HepG2 (cell line): ENCODE measurements around the gene LDLRAD4. TPM values are rescaled to one million over a fixed set of nuclear protein-coding genes. Genes with fewer than 3 reads are reported as not detected.

ENCODE experiments used
- ATAC-seq: fragments of 200-7000 bp; cut with Tn5 transposase; 3 replicates; pipeline ENCODE4 v1.9.1; 2020; ENCODE audit warnings: mild to moderate bottlenecking, moderate library complexity
- BruUV-seq: library from RNA; stranded (reverse); fragments of 400-500 nt; replicated peaks from 2 replicates; lab custom pipeline; 2021; lab: Mats Ljungman, UMichigan
- CTCF ChIA-PET: fragments of 300-600 bp; formaldehyde crosslinking; extraction: SDS; loops from one replicate; lab custom pipeline; 2021; ENCODE audit warnings: low total read pairs, inconsistent platforms, low intra/inter-chr PET ratio; lab: Yijun Ruan, JAX
- POLR2A ChIA-PET: fragments of 350-600 bp; sonication (Branson Sonifier 250); formaldehyde crosslinking; loops from one replicate; lab custom pipeline; 2020; ENCODE audit warnings: antibody characterized with exemption, inconsistent platforms; lab: Yijun Ruan, JAX
- DNase-seq: peaks from one replicate; pipeline ENCODE4 v3.0.0-alpha.2; 2015; ENCODE audit warnings: low spot score
- FAIRE-seq: peaks from 3 replicates; lab custom pipeline; 2011; peaks lifted over from hg19 to GRCh38; lab: Jason Lieb, UNC
- H2AFZ ChIP-seq: one replicate; pipeline ENCODE4 v1.6.1; 2011; ENCODE audit warnings: low read length, inconsistent platforms
- H3K27ac ChIP-seq: fragments of 300-600 bp; 3 replicates; pipeline ENCODE4 v1.8.0; 2011; ENCODE audit warnings: mixed run types, mild to moderate bottlenecking, mixed read lengths, low read length, inconsistent platforms; ENCODE audit not compliant: insufficient read depth; ENCODE audit errors: extremely low read length
- H3K27me3 ChIP-seq, 2 experiments: fragments of 200-600 bp in 1 of 2; 2 replicates in 1 of 2; 3 replicates in 1 of 2; pipeline versions ENCODE4 v1.6.0 to v1.8.0; 2011; ENCODE audit warnings: low read length in 2 of 2, mild to moderate bottlenecking in 2 of 2, moderate library complexity in 2 of 2, inconsistent platforms in 1 of 2; ENCODE audit not compliant: insufficient read depth in 2 of 2, control insufficient read depth in 1 of 2
- H3K36me3 ChIP-seq, 2 experiments: fragments of 200-600 bp in 1 of 2; replicated peaks in 1 of 2; 2 replicates in 1 of 2; 3 replicates in 1 of 2; pipeline versions ENCODE4 v1.5.1 to v1.8.0; 2011; ENCODE audit warnings: low read length in 2 of 2, inconsistent platforms in 1 of 2; ENCODE audit not compliant: insufficient read depth in 2 of 2, control insufficient read depth in 1 of 2
- H3K4me1 ChIP-seq: 2 replicates; pipeline ENCODE4 v1.5.1; 2012; ENCODE audit warnings: low read length, inconsistent platforms; ENCODE audit not compliant: insufficient read depth
- H3K4me2 ChIP-seq: 2 replicates; pipeline ENCODE4 v1.6.0; 2011; ENCODE audit warnings: low read depth, low read length, inconsistent platforms
- H3K4me3 ChIP-seq, 3 experiments: fragments of 200-600 bp in 1 of 3; sonication (generic), shearing (Covaris generic) in 1 of 3; replicated peaks in 1 of 3; 2 replicates each; pipeline ENCODE4 v1.5.1; 2011 to 2016; ENCODE audit warnings: low read length in 3 of 3, inconsistent platforms in 2 of 3, low read depth in 2 of 3, mild to moderate bottlenecking in 2 of 3, control low read depth in 1 of 3, mixed read lengths in 1 of 3; ENCODE audit not compliant: insufficient read depth in 1 of 3
- H3K79me2 ChIP-seq: one replicate; pipeline ENCODE4 v1.6.1; 2011; ENCODE audit warnings: low read length, inconsistent platforms; ENCODE audit not compliant: insufficient read depth
- H3K9ac ChIP-seq: 2 replicates; pipeline ENCODE4 v1.6.0; 2011; ENCODE audit warnings: mild to moderate bottlenecking, low read depth, low read length, inconsistent platforms; ENCODE audit not compliant: insufficient read depth
- H3K9me3 ChIP-seq: 2 replicates; pipeline ENCODE4 v1.5.1; 2012; ENCODE audit warnings: mild to moderate bottlenecking, low read length
- H4K20me1 ChIP-seq: 2 replicates; pipeline ENCODE4 v1.6.0; 2011; ENCODE audit warnings: inconsistent platforms, mild to moderate bottlenecking, low read length, moderate library complexity; ENCODE audit not compliant: insufficient read depth
- CEBPG ChIP-seq: IDR thresholded peaks from 2 replicates; pipeline ENCODE4 v1.6.1; 2016
- SALL2 ChIP-seq: sonication (generic); formaldehyde crosslinking; IDR thresholded peaks from 2 replicates; pipeline ENCODE4 v1.8.1; 2023; ENCODE audit warnings: mild to moderate bottlenecking, missing genetic modification reagents, inconsistent platforms
- SMC3 ChIP-seq: IDR thresholded peaks from 2 replicates; pipeline ENCODE4 v1.6.1; 2011; ENCODE audit warnings: low read length, improper control_type of control experiment
- SNAPC4 ChIP-seq: sonication (generic); formaldehyde crosslinking; IDR thresholded peaks from 2 replicates; pipeline ENCODE4 v1.4.0; 2020; ENCODE audit warnings: mild to moderate bottlenecking, missing genetic modification reagents
- ZBTB2 ChIP-seq: sonication (generic); formaldehyde crosslinking; IDR thresholded peaks from 2 replicates; pipeline ENCODE4 v1.8.0; 2022; ENCODE audit warnings: low read depth, missing genetic modification reagents
- ZFAT ChIP-seq: sonication (generic); formaldehyde crosslinking; conservative IDR thresholded peaks from 2 replicates; pipeline ENCODE4 v1.8.1; 2023; ENCODE audit warnings: missing genetic modification reagents, inconsistent platforms
- ZMAT3 ChIP-seq: sonication (generic); formaldehyde crosslinking; conservative IDR thresholded peaks from 2 replicates; pipeline ENCODE4 v1.7.0; 2021; ENCODE audit warnings: missing genetic modification reagents
- ZNF205 ChIP-seq: IDR thresholded peaks from 2 replicates; pipeline ENCODE4 v1.6.1; 2018; ENCODE audit warnings: missing biosample characterization, missing genetic modification reagents
- ZNF430 ChIP-seq: sonication (generic); formaldehyde crosslinking; IDR thresholded peaks from 2 replicates; pipeline ENCODE4 v1.9.0; 2021; ENCODE audit warnings: mild to moderate bottlenecking, missing genetic modification reagents
- ZNF598 ChIP-seq: sonication (generic); formaldehyde crosslinking; IDR thresholded peaks from 2 replicates; pipeline ENCODE4 v1.5.1; 2020; ENCODE audit warnings: mild to moderate bottlenecking, missing genetic modification reagents, borderline replicate concordance
- ZNF839 ChIP-seq: sonication (generic); formaldehyde crosslinking; IDR thresholded peaks from 2 replicates; pipeline ENCODE4 v1.4.0; 2020; ENCODE audit warnings: missing genetic modification reagents, mild to moderate bottlenecking, borderline replicate concordance
- WGBS: methylation state at CpG from one replicate; pipeline ENCODE4 v1.1.6; 2017; ENCODE audit warnings: low lambda C conversion rate; 5-methylcytosine and 5-hydroxymethylcytosine counted together
- in situ Hi-C: cut with HindIII; loops from 2 replicates; pipeline ENCODE4 v1.10.0; 2017; ENCODE audit warnings: low pct_unique_long_range_greater_than_20kb; ENCODE audit not compliant: extremely low pct_ligation_motif_present
- intact Hi-C: fragments of 100-400 bp; cut with micrococcal nuclease; formaldehyde crosslinking; loops from one replicate; pipeline ENCODE4 v1.10.0; 2022; ENCODE audit not compliant: unreplicated experiment
- polyA plus RNA-seq, 8 experiments: library from polyadenylated mRNA; depleted of rRNA in 3 of 8; stranded (reverse) in 7 of 8; unstranded in 1 of 8; fragments of >200 nt; fragmentation: Illumina TruSeq in 4 of 8; extraction: Trizol in 4 of 8; gene quantifications; 2 replicates each; pipeline versions ENCODE4 v1.2.1 to v1.2.3, GENCODE V29; 2011 to 2016; ENCODE audit warnings: low read depth in 4 of 8, missing spikeins in 1 of 8, mixed read lengths in 1 of 8; ENCODE audit not compliant: insufficient read depth in 1 of 8
- total RNA-seq, 5 experiments: library from RNA; depleted of rRNA; stranded (reverse); fragments of >200 nt; fragmentation: Illumina TruSeq; extraction: Trizol; gene quantifications; 2 replicates each; pipeline ENCODE4 v1.2.3, GENCODE V29; 2016; ENCODE audit warnings: low read depth in 1 of 5
- TF ChIP-seq, protein P1 (sequence below): sonication (generic); formaldehyde crosslinking; conservative IDR thresholded peaks from 2 replicates; pipeline ENCODE4 v1.5.0; 2020; ENCODE audit warnings: missing genetic modification reagents

The LDLRAD4 gene
- total and polyA plus RNA-seq, 2 of the 13 experiments (the other 11 are each of a cell fraction or from before 2014, with no cell fraction given) = 13.6 to 20.9 TPM

DNA sequence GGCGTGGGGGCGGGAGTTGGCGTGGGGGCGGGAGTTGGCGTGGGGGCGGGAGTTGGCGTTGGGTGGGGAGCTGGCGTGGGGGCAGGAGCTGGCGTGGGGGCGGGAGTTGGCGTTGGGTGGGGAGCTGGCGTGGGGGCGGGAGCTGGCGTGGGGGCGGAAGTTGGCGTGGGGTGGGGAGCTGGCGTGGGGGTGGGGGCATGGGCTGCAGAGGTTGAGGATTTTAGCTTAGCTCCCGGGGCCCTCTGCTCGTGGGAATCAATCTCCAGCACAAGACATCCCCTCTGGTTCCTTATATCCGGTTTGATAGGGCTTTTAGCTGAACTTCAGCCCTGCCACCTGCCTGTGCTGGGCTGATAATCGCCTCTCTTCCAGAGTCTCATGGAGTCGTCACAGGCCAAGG lies 177.0 kb downstream of the LDLRAD4 start:
- FAIRE-seq = no peak

More for the DNA sequence above, 177.0 kb downstream of the LDLRAD4 start:
- no peaks in the 10 kb centered on the region for H3K27me3 ChIP-seq
- no peak overlapping the region for H3K9ac ChIP-seq
- in situ Hi-C loops (no loop called here), intact Hi-C loops (no loop called here)
- no peaks in the 10 kb centered on the region for H3K79me2 ChIP-seq
- ChIA-PET POLR2A (interaction anchor here (1.1 kb wide), 1 partner anchor 23 kb away, joined by 4 read pairs; no protein-coding TSS in a partner anchor), CTCF (no interaction called here)
- no peak overlapping the region for H3K4me2 ChIP-seq
- WGBS = 97% methylated on average over 22 of the region's 22 CpGs
- no peak for ATAC-seq
- no peaks in the 10 kb centered on the region; a peak in 1 of 5 replicates for H3K36me3 ChIP-seq
- H4K20me1 ChIP-seq = no peaks in the 10 kb centered on the region
- no peaks in the 10 kb centered on the region for H3K9me3 ChIP-seq
- H3K4me3 ChIP-seq = no peak overlapping the region
- peaks cover 5% of the 10 kb centered on the region for H3K4me1 ChIP-seq
- no peak for DNase-seq
- H2AFZ ChIP-seq = no peak overlapping the region
- no peak overlapping the region for H3K27ac ChIP-seq
- TF ChIP-seq ZBTB2 (CRISPR knock-in tag) (no peak), ZNF430 (CRISPR knock-in tag) (no peak), ZMAT3 (CRISPR knock-in tag) (no peak), ZNF205 (CRISPR knock-in tag) (no peak), ZNF839 (CRISPR knock-in tag) (no peak), ZFAT (CRISPR knock-in tag) (no peak), SMC3 (no peak), CEBPG (CRISPR knock-in tag) (no peak), SNAPC4 (CRISPR knock-in tag) (no peak), ZNF598 (CRISPR knock-in tag) (no peak), SALL2 (CRISPR knock-in tag) (no peak)
- TF ChIP-seq, protein P1, sequence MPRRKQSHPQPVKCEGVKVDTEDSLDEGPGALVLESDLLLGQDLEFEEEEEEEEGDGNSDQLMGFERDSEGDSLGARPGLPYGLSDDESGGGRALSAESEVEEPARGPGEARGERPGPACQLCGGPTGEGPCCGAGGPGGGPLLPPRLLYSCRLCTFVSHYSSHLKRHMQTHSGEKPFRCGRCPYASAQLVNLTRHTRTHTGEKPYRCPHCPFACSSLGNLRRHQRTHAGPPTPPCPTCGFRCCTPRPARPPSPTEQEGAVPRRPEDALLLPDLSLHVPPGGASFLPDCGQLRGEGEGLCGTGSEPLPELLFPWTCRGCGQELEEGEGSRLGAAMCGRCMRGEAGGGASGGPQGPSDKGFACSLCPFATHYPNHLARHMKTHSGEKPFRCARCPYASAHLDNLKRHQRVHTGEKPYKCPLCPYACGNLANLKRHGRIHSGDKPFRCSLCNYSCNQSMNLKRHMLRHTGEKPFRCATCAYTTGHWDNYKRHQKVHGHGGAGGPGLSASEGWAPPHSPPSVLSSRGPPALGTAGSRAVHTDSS (CRISPR knock-in tag) = no peak
- BruUV-seq = no TSS peak
